Spleen (tissue), 7 donors: ENCODE measurements around the gene NDUFV2.
"Not testable (repeated sequence)": the region's sequence is repeated elsewhere in the genome, so short reads cannot be mapped to it uniquely, and the experiment has no call there.

Experiments
- CTCF ChIP-seq, 11 experiments: fragments of 200-600 bp in 7 of 11; fragments of 450-650 bp in 4 of 11; sonication (generic) in 4 of 11; IDR thresholded peaks in 8 of 11; conservative IDR thresholded peaks in 3 of 11; 1 replicate in 7 of 11; 2 replicates in 4 of 11; pipeline versions ENCODE4 v1.4.0 to v1.8.0; 2016 to 2021; ENCODE audit warnings: antibody characterized with exemption in 11 of 11, inconsistent platforms in 4 of 11, mild to moderate bottlenecking in 1 of 11
- POLR2A ChIP-seq, 3 donors: fragments of 450-650 bp; IDR thresholded peaks; one replicate each; pipeline ENCODE4 v1.5.1; 2017; ENCODE audit warnings: antibody characterized with exemption in 3 of 3, mild to moderate bottlenecking in 1 of 3
- donor health status: DM: no; HTN: no; CAD: no; lungs with moderate emphysema.
- donor health status: DM: no; HTN: no; CAD: no.
- donor health status: DM: no; HTN: no; CAD: no.

- TF ChIP-seq POLR2A (IDR thresholded peaks at IDR 0.05); CTCF (IDR thresholded peaks at IDR 0.05 in 8 of 11, conservative IDR thresholded peaks at IDR 0.05 in 3 of 11): not testable (repeated sequence)
These were observed 69.4 kb downstream of the NDUFV2 start for GRCh38 chr18:9171919-9172318.
